MV-4-11 (cell line): ENCODE results near the gene MFSD2A.
A peak's percentile ranks its signal among the peaks of the same experiment; 100 is the strongest.
"Not testable (repeated sequence)": the region's sequence is repeated elsewhere in the genome, so short reads cannot be mapped to it uniquely, and the experiment has no call there.

Experiments used
- DNase-seq: peaks from one replicate; lab custom pipeline; 2025; lab: John Stamatoyannopoulos, UW

The MFSD2A gene

DNA sequence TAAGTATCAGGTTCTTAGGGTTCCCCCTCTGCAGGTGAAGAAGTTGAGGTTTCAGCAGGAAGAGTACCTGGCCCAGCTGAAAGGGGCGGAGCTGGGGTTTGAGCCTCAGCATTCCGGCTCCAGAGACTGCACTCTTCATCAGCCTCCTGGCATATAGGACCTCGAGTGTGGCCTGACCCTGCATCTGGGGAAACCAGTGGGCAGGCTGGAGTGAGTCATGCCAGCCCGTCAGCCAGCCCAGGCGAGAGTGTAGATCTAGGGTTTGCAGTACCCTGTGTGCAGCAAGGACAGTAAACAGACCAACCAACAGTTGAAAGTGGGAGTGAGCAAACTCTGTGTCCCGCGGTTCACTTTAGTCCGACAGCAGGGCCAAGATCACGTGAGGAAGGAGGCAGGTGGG, 14.1 kb downstream of the MFSD2A start:
- DNase-seq = no peak

DNA sequence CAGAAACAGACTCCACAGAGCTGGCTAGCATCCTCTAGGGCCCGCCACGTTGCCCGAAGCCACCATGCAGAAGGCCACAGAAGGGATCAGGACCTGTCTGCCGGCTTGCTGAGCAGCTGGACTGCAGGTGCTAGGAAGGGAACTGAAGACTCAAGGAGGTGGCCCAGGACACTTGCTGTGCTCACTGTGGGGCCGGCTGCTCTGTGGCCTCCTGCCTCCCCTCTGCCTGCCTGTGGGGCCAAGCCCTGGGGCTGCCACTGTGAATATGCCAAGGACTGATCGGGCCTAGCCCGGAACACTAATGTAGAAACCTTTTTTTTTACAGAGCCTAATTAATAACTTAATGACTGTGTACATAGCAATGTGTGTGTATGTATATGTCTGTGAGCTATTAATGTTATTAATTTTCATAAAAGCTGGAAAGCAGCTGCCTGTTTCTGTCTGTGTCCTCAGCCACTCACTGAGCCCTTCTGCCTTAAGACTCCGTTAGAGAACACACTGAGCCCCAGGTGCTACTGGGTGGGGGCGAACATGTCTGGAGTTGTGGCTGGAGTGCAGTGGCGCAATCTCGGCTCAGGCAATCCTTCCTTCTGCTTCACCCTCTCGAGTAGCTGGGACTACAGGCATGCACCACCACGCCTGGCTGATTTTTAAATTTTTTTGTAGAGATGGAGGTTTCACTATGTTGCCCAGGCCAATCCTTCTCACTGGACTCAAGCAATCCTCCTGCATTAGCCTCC, 14.8 kb downstream of the MFSD2A start:
- DNase-seq = no peak

DNA sequence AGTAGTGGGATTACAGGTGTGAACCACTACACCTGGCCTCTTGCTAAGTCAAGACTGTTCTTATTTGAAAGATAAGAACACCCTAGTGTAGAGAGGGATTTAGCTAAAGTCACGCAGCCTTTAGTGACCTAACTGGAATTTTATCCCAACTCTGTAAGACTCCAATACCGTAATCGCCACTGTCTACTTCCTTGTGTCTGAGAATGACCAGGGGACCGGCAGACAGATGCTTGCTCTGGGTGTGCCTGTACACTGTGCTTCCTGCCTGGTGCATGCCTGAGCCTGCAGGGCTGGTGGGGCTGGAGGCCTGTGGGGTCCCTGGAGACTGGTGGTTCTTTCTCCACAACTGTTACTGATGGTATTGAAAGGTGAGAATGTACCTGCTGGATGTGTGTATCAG, 15.3 kb downstream of the MFSD2A start:
- DNase-seq = no peak

- no peak for DNase-seq
Observed at GRCh38 chr1:39971138-39971537, 16.2 kb downstream of the MFSD2A start.

GRCh38 chr1:39973503-39974135, 18.7 kb downstream of the MFSD2A start:
- peak; percentile 54 for DNase-seq

- no peak for DNase-seq
Observed at GRCh38 chr1:39976732-39977131, 21.8 kb downstream of the MFSD2A start.

GRCh38 chr1:39977202-39977601, 22.3 kb downstream of the MFSD2A start:
- DNase-seq = no peak

- DNase-seq = no peak
Observed at GRCh38 chr1:39979654-39980053, 24.7 kb downstream of the MFSD2A start.

- peak; percentile 27 for DNase-seq
Observed at GRCh38 chr1:39980555-39981313, 25.8 kb downstream of the MFSD2A start.

DNA sequence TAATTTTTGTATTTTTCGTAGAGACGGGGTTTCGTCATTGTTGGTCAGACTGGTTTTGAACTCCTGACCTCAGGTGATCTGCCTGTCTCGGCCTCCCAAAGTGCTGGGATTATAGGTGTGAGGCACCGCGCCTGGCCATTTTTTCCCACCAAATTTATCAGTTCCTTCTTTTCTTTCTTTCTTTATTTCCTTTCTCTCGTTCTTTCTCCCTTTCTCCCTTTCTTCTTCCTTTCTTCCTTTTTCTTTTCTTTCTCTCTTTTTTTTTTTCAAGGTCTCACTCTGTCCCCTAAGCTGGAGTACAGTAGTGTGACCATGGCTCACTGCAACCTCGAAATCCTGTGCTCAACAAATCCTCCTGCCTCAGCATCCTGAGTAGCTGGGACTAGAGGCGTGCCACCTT, 26.4 kb downstream of the MFSD2A start:
- no peak for DNase-seq

- DNase-seq = no peak
Observed at GRCh38 chr1:39981945-39982344, 27.0 kb downstream of the MFSD2A start.

DNA sequence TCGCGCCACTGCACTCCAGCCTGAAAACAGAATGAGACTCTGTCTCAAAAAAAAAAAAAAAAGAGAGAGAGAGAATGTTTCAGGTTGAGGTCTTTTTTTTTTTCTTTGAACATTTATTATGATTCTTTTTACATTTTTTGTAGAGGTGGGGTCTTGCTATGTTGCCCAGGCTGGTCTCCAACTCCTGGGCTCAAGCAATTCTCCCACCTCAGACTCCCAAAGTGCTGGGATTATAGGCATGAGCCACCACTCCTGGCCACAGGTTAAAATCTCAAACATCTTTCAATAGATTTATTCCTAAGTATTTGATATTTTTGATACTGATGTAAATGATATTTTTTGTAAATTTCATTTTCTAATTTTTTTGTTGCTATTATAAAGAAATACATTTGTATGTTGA, 29.5 kb downstream of the MFSD2A start:
- DNase-seq = not testable (repeated sequence)

- DNase-seq = no peak
Observed at GRCh38 chr1:39984951-39985350, 30.0 kb downstream of the MFSD2A start.

DNA sequence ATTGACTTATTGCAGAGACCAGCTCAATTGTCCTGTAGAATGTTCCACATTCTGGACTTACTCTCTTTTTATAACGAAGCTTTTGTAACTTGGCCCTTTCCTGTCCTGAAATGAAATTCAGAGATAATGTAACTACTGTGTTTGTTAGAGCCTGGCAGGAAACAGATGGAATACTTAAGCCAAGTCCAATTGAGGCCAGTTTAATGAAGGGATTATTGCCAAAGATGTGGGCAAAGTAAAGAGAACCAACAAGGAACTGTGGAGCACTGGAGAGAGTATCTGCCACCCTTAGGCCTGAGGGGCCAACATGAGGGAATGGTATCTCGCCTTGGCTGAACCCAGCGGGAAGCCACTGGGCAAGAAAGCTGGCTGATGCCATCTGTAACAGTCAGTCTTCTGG, 32.9 kb downstream of the MFSD2A start:
- DNase-seq = no peak

DNA sequence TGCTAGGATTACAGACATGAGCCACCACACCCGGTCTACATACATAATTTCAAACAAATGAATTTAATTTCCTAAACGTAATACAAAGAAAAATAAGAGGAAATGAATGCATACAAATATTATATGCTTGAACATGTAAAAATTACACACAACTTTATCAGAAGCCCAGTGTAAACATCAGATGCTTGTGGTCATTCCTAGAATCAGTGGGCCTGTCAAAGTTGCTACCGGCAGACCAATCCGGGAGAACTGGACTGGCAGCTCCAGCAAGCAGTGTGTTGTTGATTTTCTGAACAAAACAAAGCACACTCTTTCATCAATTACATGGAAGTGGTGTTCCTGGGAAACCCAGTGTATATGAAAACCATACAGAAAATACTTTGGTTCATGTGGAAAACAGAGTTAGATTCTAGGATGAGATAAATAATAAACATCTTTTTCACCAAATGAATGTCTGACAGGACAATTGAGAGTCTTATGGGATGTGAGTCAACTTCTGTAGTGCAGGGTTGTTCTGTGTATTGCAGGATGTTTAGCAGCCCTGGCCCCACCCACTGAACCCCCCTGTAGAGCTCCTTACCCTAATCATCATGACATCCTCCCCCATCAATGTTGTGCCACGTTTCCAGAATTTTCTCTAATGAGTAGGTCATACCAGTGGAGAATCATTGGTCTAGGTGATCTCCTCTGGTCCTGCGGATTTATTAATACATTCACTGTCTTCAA, 33.8 kb downstream of the MFSD2A start:
- DNase-seq = no peak

GRCh38 chr1:39990428-39990827, 35.5 kb downstream of the MFSD2A start:
- DNase-seq = no peak

- peak; percentile 73 for DNase-seq
Observed at GRCh38 chr1:39992234-39992633, 37.3 kb downstream of the MFSD2A start.

DNA sequence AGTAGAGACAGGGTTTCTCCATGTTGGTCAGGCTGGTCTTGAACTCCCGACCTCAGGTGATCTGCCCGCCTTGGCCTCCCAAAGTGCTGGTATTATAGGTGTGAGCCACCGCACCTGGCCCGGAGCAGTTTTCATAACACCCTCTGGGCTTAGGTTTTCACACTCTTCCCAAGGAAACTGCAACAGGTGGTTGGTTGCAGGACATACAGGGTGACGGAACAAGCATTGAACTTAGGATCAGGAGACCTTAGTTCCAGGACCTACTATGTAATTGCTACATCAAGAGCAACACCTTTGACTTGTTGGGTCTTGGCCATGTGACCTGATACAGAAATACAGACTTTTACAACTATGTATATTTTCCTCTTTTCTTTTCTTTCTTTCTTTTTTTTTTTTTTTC, 37.9 kb downstream of the MFSD2A start:
- DNase-seq = no peak

DNA sequence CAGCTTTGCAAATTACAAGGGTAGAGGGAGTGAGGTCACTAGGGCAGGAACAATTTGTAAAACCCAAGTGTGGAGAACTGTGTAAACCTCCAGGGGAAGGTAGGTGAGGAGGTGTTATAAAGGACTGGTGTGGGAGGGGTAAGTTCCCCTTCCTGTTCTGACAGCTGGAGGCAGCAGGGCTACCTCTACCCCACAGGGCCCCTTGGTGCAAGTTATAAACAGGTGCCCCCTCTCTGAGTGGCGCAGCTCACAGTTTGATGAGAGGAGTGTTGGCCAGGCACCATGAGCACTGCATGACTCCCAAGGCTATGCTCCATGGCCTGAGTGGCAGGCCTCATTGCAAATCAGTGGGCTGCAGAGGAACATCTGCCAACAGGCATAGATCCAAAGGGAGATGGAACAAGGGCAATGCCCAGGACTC, 41.0 kb downstream of the MFSD2A start:
- DNase-seq = no peak

DNA sequence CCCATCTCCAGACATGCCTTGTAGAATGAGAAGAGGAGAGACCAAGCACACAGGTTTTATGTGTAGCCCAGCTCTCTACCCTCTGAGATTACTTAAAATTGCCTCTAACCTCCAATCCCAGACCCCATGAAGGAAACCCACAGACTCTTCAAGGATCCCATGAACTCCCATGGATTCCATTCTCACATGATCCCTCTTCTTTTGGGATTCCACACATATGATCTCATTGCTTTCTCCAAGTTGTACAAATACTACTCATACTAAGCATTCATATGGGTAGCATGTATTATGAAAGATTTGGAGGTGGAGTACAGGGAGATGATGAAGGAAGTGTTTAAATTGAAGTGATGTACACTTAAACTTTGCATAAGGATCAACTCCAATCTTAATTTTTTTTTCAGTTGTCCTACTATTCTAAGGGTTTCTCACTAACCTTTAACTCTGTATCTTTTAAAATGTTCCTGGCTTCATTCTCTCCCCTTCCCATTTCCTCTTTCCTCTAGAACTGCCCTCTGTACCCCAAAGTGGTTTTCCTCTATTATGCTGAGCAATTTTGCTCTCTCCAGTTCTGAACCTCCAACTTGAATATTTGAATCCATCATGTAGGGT, 41.6 kb downstream of the MFSD2A start:
- DNase-seq = no peak

DNA sequence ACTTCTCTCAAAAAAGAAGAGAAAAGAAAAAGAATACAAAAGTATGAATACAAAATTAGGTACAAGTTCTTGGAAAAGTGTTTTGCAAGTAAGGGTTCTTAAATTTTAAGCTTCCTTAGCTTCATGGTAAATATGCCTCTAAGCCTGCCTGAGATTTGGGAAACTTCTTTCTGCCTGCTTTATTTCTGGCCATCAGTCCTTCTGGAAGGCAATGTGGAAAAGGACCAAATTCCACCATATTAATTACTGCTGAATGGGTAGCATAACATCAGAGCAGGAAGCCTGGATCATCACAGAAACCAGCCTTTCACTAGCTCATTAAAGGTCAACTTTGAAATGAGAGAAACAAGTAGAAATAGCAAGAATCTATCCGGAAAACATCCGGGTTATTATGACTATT, 46.5 kb downstream of the MFSD2A start:
- DNase-seq = no peak
